Measurements from ENCODE around the gene STX19.
"Not testable (repeated sequence)": the region's sequence is repeated elsewhere in the genome, so short reads cannot be mapped to it uniquely, and the experiment has no call there.

STX19 gene

GRCh38 chr3:93973131-93974126 lies 55.0 kb downstream of the STX19 start, which contains the start of gene PROS1:
Gene PROS1, minus strand, starts transcription at chr3:93973896. Its CDS starts 147 bp downstream, at chr3:93973749.
- DNase-seq, result peak; percentile 43

GRCh38 chr3:93969997-93970396 lies 58.4 kb downstream of the STX19 start:
- no peak for DNase-seq

GRCh38 chr3:93969443-93969842 lies 59.0 kb downstream of the STX19 start:
- no peak for DNase-seq

DNA sequence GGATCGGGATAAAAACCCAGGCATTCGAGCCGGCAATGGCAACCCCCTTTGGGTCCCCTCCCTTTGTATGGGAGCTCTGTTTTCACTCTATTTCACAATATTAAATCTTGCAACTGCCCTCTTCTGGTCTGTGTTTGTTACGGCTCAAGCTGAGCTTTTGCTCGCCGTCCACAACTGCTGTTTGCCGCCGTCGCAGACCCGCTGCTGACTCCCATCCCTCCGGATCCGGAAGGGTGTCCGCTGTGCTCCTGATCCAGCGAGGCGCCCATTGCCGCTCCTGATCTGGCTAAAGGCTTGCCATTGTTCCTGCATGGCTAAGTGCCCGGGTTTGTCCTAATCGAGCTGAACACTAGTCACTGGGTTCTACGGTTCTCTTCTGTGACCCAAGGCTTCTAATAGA lies 63.3 kb downstream of the STX19 start:
- DNase-seq, result not testable (repeated sequence)

All from NCI-H345 (cell line).